GM18870 (cell line): ENCODE results near the gene PSMD8.
A peak's percentile ranks its signal among the peaks of the same experiment; 100 is the strongest.
"Not testable (repeated sequence)": the region's sequence is repeated elsewhere in the genome, so short reads cannot be mapped to it uniquely, and the experiment has no call there.

Experiments used
- ATAC-seq: cut with Tn5 transposase; IDR thresholded peaks from one replicate; pipeline ENCODE4 v1.9.1; 2021; ENCODE audit warnings: moderate library complexity; ENCODE audit not compliant: unreplicated experiment

The PSMD8 gene

DNA sequence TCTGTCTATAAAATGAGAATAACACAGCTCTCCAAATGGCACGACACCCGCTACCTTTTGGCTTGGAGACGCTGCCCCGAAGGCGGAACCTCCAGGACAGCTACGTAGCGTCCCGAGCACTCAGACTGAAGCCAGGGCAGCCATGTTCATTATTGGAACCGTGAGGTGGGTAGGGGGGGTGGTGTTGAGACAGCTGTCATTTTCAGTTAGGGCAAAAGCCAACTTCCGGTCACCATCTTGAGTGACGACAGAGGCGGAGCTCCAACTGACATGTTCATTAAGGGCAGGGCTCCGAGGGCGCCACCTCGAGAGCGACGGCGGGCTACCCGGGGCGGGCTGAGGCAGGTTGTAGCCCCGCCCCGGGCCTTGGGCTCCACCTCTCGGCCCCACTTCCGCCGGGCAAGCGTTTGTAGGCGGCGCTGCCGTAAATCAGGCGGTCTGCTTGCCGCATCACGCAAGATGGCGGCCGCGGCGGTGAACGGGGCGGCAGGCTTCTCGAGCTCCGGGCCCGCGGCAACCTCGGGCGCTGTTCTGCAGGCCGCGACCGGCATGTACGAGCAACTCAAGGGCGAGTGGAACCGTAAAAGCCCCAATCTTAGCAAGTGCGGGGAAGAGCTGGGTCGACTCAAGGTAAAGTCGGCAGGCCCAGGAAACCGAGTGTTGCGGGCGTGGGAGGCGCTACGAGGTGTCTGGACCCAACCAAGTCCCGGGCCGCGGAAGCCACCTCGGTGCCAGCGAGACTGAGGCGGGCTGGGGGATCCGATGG is at the start of gene PSMD8:
TSS of gene PSMD8 (plus strand) at position 240 of the 766 bp plus-strand sequence. CDS start at position 271, 31 bp downstream.
- peak; percentile 92 for ATAC-seq

DNA sequence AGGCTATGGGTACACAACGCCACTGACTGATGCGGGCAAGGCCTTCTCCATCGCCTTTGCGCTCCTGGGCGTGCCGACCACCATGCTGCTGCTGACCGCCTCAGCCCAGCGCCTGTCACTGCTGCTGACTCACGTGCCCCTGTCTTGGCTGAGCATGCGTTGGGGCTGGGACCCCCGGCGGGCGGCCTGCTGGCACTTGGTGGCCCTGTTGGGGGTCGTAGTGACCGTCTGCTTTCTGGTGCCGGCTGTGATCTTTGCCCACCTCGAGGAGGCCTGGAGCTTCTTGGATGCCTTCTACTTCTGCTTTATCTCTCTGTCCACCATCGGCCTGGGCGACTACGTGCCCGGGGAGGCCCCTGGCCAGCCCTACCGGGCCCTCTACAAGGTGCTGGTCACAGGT is 47.8 kb upstream of the PSMD8 start:
- ATAC-seq, result no peak

DNA sequence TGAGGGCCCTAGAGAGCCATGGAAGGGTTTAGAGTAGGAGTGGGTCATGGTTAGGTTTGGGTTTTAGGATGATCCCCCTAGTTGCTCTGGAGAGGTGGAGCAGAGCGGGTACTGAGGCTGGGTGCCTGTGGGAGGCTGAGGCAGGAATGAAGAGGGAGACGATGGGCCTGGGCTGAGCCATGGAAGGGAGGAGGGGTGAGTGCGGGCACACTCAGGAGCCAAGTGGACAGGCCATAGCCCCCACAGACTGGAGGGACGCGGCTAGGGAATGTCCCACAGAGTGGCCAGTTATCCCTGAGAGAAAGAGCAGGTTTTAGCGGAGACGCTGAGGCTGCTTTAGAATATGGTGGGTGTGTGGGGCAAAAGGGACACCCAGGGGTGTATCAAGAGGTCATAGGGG is 44.7 kb upstream of the PSMD8 start:
- ATAC-seq, result no peak

DNA sequence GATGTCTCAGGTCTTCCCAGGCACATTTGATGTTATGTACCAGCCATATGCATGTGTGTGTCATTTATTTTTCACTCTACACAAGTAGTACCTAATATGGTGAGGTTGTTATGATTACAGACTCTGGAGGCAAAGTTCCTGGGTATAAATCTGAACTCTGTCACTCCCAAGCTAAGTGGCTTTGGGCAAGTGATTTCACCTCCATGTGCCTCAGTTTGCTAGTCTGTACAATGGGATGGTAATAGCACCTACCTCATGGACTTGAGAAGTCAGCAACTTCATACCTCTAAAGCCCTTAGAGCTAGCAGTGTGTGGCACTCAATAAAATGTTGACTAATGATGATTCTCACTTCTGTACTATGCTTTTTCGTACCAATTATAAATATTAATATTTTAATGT is 42.6 kb upstream of the PSMD8 start:
- ATAC-seq, result no peak

DNA sequence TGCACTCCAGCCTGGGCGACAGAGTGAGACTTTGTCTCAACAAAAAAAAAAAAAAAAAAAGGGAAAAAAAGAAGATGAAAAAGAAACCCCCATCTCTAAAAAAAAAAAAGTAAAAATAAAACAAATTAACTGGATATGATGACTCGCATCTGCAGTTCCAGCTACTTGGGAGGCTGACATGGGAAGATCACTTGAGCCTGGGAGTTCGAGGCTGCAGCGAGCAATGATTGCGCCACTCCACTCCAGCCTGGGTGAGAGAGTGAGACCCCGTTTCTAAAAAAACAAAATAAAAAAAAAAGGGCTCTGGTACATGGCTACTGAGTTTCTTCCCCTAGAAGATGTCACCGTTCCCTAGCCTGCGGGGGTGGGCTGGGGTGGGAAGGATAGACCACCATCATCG is 41.1 kb upstream of the PSMD8 start:
- ATAC-seq, result no peak

DNA sequence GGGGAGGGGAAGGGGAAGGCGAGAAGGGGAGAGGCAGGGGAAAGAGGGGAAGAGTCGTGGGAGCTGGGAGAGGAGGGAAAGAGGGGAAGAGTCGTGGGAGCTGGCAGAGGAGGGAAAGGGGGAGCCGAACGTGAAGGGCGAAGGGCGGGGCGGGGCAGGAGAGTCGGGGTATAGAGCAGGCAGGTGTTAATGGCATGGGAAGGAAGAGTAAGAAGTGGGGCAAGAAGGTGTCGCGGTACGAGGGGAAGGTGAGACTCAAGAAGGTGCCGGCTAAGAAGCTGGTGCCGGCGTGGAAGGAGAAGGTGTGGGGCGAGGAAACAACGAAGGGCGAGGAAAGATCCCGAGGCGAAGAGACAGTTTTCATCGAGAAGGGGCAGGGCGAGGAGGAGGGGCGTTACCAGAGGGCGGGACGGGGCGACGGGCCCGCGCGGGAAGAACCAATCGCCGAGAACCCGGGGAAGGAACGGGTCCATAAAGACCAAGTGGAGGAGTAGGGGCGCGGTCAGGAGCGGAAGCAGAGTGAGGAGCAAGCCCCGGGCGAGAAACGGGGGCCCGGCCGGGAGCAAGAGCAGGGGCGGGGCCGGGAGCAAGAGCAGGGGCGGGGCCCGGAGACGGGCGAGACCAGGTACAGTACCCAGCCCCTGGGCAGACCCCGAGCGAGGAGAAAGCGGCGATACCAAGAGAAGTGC is 38.3 kb upstream of the PSMD8 start:
- ATAC-seq, result peak; percentile 51

DNA sequence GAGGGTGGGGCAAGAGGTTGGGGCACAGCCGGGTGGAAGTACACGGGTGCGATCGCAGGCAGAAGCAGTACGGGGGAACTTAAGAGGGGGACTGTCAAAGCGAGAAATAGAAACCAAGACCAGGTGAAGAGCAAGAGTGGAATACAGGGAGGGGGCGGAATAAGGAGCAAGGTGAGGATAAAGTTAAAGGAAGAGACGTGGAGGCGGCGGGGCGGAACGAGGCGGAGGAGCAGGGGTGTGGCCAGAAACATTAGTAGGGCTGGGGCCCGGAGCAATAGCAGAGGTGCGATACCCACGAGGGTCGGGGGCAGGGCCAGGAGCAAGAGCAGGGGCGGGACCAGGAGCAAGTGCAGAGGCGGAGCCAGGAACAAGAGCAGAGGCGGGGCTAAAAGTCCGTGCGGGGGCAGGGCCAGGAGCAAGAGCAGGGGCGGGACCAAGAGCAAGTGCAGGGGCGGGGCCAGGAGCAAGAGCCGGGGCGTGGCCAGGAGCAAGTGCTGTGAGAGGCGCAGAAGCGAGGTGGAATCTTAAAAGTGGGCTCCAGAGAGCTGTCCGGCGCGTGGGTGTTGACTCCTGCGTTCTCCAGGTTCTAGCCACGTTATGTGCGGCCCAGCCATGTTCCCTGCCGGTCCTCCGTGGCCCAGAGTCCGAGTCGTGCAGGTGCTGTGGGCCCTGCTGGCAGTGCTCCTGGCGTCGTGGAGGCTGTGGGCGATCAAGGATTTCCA is 37.6 kb upstream of the PSMD8 start:
- peak; percentile 40 for ATAC-seq

DNA sequence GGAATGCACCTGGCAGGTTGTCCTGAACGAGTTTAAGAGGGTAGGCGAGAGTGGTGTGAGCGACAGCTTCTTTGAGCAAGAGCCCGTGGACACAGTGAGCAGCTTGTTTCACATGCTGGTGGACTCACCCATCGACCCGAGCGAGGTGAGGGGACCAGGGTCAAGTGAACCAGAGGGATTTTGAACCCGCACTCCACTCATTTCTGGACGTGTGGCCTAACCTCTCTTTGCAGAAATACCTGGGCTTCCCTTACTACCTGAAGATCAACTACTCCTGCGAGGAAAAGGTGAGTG is 37.1 kb upstream of the PSMD8 start:
- no peak for ATAC-seq

DNA sequence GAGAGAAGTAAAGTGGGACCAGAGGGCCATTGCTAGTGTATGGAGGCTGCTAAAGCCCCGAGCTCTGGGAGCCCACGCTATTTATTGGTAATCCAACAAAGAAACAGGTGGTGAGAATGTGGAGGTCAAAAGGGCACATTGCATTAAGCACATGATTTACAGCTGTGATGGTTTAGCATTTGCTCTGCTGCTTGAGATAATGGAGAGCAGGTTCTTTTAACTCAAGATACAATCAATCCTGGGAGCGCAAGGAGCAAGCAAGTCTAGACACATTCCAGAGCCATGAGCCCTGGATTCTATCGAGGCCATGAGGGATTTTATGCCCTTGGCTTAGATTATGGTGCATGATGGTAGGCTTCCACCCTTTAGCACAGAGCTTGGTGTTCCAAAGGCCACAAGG is 35.4 kb upstream of the PSMD8 start:
- ATAC-seq, result not testable (repeated sequence)

DNA sequence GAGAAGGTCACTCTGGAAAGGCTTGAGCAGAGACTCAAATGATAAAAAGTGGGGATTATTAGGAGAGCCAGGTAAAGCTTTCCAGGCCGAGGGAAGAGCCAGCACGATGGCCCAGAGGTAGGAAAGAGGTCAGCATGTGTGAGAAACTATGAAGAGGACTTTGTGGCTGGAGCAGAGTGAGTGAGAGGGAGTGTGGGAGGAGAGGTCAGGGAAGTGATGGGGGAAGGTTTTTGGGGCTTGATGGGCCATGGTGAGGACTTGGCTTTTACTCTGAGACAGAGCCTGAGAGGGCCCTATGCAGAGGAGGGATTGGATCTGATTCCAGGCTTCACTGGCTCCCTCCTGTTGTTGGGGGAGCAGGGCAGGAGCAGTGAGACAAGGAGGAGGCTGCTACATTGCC is 33.4 kb upstream of the PSMD8 start:
- no peak for ATAC-seq

DNA sequence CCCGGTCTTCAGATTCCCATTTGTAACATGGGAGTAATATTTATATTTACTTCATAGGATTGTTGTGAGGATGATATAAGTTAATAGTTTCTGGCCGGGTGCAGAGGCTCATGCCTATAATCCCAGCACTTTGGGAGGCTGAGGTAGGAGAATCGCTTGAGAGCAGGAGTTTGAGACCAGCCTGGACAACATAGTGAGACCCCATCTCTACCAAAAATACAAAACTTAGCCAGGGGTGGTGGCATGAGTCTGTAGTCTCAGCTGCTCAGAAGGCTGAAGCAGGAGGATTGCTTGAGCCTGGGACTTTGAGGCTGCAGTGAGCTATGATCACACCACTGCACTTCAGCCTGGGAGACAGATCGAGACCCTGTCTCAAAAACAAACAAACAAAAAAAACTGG is 27.5 kb upstream of the PSMD8 start:
- ATAC-seq, result no peak

DNA sequence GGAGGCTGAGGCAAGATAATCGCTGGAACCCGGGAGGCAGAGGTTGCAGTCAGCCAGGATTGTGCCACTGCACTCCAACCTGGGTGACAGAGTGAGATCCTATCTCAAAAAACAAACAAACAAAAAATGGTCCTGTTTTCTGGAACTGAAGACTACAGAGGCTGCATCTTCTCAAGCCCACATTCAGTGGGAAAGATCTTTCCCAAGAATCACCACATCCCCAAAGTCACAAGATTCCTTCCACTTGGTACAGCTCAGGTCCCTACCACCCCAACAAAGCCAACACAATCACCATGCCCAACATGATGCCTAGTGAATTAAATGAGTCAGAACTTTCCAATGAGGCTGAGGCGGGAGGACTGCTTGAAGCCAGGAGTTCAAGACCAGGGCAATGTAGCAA is 23.5 kb upstream of the PSMD8 start:
- ATAC-seq, result no peak

DNA sequence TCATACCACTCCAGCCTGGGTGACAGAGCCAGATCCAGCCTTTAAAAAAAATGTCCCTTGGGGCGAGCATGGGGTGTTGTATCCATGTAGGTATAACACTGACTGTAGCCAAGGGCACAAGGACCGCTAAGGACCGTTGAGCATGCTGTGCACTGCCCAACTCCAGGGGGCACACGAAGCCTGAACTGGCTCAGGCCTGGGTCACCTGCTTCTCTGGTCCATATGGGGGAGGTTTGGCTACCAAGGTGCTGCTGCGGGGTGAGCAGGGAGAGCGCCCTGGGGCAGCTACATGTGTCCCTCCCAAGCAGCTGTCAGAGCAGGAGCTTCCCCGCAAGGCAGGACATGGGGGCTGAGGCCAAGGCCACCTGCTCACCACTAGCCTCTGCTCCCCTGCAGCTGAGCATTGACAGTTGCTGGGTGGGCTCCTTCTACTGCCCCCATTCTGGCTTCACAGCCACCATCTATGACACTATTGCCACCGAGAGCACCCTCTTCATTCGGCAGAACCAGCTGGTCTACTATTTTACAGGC is 22.4 kb upstream of the PSMD8 start:
- ATAC-seq, result no peak

DNA sequence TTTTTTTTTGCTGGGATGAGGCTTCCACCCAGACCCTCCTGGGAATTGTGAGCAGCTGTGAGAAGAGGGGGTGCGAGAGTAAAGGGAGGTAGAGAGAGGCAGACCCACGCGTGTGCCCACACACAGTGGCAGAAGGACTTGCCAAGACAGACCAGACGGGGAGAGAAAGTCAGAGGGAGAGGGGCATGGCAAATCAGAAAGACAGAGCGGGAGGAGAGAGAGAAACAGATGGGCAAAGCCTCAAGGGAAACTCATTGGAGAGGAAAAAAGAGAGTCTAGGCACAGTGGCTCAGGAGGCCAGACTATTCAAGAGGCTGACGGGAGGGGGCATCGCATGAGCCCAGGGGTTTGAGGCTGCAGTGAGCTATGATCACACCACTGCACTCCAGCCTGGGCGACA is 21.8 kb upstream of the PSMD8 start:
- ATAC-seq, result no peak

DNA sequence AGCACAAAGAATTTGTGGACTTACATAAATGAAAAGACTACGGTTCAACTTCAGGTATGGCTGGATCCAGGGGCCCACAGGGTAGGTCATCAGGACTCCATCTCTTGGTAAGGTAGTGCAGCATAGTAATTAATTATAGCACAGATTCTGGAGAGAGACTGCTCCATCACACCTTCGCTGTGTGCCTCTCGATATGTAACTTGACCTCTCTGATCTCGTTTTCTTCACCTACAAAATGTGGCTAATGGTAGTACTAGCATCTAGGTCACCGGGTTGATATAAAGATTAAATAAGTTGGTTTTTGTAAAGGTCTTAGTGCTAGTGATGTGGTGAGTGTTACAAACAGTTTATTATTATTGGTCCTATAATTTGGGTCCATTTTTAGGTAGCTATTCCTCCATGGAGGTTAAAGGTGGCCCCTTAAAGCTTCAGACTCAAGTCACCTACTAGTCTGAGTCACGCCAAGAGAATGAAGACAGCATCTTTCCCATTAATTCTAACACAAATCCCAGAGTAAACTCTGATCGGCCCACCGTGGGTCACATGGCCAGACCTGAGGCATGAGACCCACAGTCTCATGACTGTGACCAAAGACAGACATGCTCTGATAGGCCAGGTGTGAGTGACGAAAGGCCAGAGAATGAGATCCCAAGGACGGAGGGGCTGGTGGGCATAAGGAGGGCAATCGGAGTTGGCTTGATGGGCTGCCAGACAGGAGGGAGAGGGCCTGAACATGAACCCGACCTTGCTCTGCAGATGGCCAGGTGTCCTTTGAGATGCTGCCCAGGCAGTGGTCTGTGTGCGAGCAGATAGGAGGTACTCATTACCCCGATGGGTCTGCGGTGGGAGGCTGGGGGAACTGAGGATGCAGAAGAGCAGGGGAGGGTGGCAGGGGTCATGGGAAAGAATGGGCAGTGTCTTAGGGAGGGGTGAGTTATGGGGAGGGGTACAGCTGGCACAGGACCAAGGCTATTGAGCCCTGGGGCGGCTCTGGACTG is 18.3 kb upstream of the PSMD8 start:
- ATAC-seq, result no peak

DNA sequence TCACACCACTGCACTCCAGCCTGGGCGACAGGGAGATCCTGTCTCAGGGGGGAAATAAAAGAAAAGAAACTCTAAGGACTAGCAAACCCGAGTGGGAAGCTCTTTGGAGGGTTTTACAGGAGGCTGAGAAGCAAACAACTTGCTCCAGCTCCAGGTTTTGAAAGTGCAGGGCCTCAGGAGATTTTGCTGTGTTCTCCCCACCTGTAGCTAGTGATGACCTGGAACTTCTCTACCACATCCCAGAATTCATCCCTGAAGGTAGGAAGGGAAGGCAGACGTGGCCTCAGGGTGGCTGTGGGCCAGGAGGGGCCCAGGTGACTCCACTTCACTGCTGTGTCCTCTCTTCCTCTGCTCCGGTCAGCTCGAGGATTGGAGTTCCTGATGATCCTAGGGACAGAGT is 16.3 kb upstream of the PSMD8 start:
- ATAC-seq, result no peak

DNA sequence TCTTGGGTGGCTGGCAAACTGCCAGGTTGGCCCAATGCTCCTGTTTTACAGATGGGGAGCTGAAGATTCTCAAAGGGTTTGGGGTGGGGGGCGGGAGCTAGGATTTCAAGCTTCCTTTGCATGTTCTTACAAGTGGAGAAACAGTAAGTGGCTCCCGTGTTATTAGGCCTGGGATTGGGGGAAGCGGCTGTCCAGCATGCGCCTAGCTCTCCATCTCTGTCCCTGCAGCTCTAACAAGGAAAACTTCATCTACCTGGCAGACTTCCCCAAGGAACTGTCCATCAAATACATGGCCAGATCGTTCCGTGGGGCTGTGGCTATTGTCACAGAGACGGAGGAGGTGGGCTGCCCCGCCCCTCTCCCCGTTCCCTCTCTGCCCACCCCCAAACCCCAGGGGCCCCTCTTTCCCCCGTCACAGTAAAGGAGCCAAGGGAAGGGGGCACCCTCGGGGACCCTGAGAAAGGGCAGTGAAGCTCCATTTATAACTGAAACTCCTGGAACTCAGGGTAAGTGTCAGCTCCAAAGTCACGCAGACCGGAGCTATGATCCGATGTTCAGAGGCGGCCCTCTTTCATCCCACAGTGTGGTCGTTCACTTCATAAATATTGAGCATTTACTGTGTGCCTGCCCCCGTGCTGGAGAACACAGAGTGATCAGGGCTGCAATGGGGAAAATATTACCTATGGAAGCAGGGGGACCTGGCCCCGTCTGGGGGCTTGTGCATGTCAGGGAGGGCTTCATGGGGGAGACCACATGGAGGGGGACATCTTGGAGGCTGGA is 14.9 kb upstream of the PSMD8 start:
- ATAC-seq, result no peak

DNA sequence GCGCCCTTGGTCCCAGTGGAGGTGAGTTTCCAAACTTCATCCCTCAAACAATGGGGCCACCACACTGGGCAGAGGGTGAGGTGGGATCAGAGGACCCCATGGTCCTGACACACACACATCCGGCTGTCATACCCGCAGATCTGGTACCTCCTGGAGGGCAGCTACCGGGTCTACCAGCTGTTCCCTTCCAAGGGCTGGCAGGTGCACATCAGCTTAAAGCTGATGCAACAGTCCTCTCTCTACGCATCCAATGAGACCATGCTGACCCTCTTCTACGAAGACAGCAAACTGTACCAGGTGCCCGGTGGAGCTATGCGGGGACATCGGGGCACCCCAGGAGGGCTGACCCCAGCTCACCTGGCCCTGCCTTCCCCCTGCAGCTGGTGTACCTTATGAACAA is 14.0 kb upstream of the PSMD8 start:
- ATAC-seq, result no peak

DNA sequence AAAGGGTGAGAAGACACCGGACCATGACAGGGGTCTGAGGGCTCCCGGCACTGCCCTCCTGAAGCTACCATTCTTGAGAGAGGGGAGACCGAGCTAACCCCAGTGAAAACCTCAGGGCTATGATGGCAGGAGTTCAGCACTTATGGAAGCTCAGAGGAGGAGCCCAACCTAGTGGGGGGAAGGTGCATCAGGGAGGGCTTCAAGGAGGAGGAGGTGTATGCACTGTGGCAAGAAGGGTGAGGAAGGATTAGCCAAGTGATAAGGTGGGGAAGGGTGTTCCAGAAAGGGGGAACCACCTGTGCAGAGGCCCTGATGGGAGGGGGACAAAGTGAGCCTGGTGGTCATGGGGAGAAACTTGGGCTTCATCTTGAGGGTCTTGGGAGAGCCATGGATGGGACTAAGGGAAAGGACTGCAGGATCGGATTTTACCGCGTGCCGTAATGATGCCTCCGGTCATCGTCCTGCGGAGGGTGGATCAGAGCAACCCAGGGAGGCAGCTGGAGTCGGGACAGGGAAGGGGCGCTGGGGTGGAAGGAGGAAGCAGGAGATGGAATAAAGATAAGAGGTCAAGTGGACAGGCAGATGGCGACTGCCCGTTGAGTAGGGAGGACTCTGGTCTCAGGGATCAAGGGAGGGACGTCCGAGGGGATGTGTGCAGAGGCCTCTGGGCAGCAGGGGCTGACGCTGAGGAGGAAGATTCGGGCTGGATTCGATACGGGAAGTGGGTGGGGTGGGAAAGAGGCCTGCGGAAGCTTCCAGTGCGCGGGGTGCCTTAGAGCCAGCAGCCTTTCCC is 13.3 kb upstream of the PSMD8 start:
- no peak for ATAC-seq
